Measurements from ENCODE around the gene SLC5A3.

- TF ChIP-seq, protein P1, sequence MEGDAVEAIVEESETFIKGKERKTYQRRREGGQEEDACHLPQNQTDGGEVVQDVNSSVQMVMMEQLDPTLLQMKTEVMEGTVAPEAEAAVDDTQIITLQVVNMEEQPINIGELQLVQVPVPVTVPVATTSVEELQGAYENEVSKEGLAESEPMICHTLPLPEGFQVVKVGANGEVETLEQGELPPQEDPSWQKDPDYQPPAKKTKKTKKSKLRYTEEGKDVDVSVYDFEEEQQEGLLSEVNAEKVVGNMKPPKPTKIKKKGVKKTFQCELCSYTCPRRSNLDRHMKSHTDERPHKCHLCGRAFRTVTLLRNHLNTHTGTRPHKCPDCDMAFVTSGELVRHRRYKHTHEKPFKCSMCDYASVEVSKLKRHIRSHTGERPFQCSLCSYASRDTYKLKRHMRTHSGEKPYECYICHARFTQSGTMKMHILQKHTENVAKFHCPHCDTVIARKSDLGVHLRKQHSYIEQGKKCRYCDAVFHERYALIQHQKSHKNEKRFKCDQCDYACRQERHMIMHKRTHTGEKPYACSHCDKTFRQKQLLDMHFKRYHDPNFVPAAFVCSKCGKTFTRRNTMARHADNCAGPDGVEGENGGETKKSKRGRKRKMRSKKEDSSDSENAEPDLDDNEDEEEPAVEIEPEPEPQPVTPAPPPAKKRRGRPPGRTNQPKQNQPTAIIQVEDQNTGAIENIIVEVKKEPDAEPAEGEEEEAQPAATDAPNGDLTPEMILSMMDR (IDR thresholded peaks at IDR 0.05): no peak
- TF ChIP-seq POLR2A (IDR thresholded peaks at IDR 0.05): peak in 1 of 2 donors; percentile 26
Measured at GRCh38 chr21:34072145-34073031, 990 bp upstream of the SLC5A3 start.
